HG02623 (cell line): ENCODE data around the gene GRAMD1A.
"Not testable (repeated sequence)": the region's sequence is repeated elsewhere in the genome, so short reads cannot be mapped to it uniquely, and the experiment has no call there.

Experiments used
- ATAC-seq: cut with Tn5 transposase; IDR thresholded peaks from one replicate; pipeline ENCODE4 v1.9.1; 2021; ENCODE audit warnings: moderate library complexity; ENCODE audit not compliant: unreplicated experiment

GRAMD1A gene

GRCh38 chr19:34999498-35000337 is at the start of gene GRAMD1A:
TSS of gene GRAMD1A (plus strand) at chr19:35000323. CDS start at chr19:35000479, 156 bp downstream.
- ATAC-seq = peak; percentile 46

DNA sequence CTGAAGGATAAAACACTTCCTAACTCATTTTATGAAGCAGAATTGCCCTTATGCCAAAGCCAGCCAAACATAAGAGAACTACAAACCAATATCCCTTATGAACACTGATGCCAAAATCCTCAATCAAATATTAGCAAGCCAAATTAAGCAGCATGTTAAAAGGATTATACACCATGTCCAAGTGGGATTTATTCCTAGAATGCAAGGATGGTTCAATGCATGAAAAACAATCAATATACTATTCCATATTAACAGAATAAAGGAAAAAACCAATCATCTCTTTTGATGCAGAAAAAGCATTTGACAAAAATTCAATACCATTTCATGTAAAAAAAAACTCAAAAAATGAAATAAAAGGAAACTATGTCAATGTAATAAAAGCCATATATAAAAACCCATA is 47.0 kb upstream of the GRAMD1A start:
- no peak for ATAC-seq

DNA sequence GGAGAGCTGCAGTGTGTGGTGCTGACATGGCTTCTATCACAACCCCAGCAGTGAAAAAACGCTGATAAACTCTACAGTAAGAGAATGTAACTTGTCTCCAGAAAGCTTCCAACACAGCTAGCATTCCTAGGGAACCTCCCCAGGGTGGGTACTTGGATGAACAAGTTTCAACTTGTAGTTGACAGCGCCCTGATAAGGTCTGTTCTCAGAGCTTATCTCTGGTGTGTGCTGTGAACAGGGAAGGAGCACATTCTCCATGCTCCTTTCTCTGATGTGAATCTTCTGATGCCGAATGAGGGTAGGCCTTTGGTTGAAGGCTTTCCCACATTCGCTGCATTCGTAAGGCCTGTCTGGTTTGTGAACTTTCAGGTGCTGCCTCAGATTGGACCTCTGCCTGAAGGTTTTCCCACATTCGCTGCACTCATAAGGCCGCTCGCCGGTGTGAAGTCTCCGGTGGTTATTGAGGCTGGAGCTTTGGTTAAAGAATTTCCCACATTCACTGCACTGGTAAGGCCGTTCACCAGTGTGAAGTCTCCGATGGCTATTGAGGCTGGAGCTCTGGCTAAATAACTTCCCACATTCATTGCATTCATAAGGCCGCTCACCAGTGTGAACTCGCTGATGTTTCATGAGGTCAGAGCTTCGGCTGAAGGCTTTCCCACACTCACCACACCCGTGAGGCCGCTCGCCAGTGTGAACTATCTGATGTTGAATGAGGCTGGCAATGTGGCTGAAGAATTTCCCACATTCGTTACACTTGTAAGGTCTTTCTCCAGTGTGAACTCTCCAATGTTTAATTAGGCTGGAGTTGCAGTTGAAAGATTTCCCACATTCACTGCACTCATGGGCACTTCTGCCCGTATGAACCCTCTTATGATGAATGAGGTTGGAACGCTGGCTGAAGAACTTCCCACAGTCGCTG is 42.0 kb upstream of the GRAMD1A start:
- no peak for ATAC-seq

- ATAC-seq = no peak
Observed at GRCh38 chr19:34959021-34959420, 41.1 kb upstream of the GRAMD1A start.

DNA sequence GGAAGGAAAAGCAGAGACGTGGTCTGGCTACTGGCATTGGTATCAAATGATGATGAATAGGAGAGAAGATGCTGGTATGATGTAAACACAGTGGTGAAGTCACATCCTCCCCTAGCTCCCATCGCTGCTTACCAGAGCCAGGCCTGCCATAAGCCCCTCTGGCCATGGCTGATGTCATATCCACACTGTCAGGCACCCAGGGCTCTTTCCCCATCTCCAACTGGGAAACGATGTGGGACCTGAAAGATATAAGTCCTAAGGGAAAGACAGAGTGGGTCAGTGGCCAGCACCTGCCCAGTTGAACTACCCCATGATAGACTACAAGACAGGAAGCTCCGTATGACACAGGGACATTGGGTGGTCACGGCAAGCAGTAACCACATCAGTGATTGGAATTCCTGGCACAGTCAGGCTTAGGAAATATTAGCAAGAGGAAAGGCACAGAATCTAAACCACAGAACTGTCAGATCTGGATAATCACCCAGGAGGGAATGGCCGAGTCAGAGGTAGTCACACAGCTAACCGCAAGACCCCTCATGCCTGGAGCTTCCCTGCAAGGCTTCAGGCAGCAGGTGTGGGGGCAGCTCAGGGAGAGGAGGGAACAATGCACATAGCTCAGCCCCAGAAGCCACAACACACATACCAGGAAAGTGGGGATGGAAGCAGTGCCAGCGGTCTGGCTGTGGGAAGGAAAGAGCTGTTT is 39.9 kb upstream of the GRAMD1A start:
- no peak for ATAC-seq

DNA sequence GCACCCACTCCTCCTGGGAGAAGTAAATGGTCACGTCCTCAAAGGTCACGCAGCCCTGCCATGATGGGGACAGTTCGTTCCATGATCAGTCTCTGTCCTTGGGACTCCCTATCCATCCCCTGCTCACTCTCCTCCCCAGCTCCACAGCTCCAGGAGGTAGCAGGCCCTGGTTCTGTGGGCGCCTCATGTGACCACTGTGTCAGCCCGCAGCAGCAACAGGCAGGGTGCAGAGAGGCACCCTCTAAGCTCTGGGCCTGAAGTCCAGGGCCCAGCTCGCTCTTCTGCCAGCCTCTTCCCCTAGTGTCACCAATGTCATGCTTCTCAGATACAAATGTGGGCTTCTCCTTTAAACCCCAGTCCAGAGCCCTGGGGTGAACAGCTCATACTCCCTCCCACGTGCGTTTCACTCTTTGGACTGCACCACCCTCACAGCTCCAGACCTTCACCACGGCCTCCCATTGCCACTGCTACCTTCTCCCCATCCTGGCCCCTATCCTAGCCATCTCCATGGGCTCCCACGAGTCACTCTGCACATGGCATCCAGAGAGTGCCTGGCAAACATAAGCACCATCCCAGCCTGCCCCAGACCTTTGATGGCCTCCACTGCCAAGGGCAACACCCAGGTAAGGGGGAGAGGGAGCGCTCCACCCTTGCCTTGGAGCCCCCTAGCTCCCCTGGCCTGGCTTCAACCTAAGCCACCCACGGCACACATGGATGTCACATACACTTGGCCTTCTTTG is 39.0 kb upstream of the GRAMD1A start:
- ATAC-seq = no peak

- ATAC-seq = no peak
Observed at GRCh38 chr19:34961775-34962686, 38.1 kb upstream of the GRAMD1A start.

- ATAC-seq = no peak
Observed at GRCh38 chr19:34962687-34963572, 37.2 kb upstream of the GRAMD1A start.

GRCh38 chr19:34963573-34964406 is 36.3 kb upstream of the GRAMD1A start, which contains the start of gene ZNF792:
TSS of gene ZNF792 (minus strand) at chr19:34964229. CDS start at chr19:34963662, 567 bp downstream.
- ATAC-seq = peak; percentile 68

DNA sequence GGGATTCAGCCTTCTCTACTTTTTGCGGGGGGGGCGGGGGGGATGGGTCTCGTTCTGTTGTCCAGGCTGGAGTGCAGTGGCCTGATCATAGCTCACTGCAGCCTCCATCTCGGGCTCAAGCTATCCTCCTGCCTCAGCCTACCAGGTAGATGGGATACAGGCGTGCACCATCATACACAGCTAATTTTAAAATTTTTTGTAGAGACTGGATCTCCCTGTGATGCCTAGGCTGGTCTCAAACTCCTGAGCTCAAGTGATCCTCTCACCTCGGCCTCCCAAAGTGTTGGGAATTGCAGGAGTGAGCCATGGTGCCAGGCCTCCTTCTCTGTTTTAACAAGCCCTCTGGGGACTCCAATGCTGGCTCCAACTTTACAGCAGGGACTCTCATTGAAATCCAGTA is 35.5 kb upstream of the GRAMD1A start:
- ATAC-seq = no peak

GRCh38 chr19:34965505-34965904 is 34.6 kb upstream of the GRAMD1A start:
- not testable (repeated sequence) for ATAC-seq

- no peak for ATAC-seq
Observed at GRCh38 chr19:34967551-34967950, 32.6 kb upstream of the GRAMD1A start.

DNA sequence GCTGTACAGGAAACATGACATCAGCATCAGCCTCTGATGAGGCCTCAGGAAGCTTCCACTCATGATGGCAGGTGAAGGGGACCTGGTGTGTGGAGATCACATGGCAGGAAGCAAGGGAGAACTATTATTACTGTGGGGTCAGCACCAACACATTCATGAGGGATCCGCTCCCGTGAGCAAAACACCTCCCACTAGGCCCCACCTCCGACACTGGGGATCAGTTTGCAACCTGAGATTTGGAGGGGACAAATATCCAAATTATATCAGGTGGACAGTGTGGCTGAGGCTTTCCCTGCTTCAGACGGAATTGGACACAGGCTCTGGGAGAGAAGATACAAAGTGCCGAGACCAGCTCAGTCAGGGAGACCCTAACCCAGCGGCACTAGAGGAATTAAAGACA is 30.4 kb upstream of the GRAMD1A start:
- ATAC-seq = no peak

GRCh38 chr19:34970185-34970780 is 29.8 kb upstream of the GRAMD1A start:
- ATAC-seq = not testable (repeated sequence)

GRCh38 chr19:34972163-34972705 is 27.9 kb upstream of the GRAMD1A start:
- no peak for ATAC-seq

DNA sequence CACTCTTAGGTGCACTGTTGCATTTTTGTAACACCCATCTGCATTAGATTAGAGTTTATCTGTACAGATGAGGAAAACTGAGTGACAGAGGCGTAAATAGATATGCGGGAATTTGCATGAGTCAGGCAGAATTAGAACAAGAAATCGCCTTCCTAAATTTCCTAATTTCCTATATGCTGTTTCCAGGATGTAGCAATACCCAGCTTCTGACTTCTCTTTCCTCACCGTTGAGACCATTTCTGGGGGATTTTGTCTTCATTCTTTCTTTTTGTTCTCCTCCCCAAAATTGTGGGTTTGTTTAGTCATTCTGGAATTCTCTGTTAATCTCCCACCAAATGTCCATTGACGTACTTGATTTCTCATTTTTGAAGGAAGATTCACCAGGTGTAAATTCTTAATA is 25.5 kb upstream of the GRAMD1A start:
- ATAC-seq = no peak

DNA sequence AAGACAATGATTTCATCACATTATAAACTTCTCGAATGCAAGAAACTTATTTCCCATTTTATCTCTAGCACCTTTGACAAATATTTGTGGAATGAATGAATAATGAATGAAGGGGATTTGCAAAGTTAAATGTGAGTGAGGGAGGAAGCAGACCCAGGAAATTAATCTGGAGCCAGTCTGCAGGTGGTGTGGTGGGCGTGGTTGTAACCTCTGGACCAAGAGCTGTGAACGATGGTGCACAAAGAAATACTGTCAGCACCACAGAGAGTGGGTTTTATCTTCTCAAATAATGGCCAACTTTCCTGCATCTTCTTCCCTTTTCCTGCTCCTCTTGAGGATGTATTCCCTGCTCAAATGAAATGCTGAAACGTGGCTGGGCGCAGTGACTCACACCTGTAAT is 25.1 kb upstream of the GRAMD1A start:
- ATAC-seq = no peak
